ENCODE measurements around the gene SEZ6L. TPM values are rescaled to one million over a fixed set of nuclear protein-coding genes. Genes with fewer than 3 reads are reported as not detected.

SEZ6L gene
- total and polyA plus RNA-seq, 2 experiments from 2014 or later, result 0.43 to 0.44 TPM

DNA sequence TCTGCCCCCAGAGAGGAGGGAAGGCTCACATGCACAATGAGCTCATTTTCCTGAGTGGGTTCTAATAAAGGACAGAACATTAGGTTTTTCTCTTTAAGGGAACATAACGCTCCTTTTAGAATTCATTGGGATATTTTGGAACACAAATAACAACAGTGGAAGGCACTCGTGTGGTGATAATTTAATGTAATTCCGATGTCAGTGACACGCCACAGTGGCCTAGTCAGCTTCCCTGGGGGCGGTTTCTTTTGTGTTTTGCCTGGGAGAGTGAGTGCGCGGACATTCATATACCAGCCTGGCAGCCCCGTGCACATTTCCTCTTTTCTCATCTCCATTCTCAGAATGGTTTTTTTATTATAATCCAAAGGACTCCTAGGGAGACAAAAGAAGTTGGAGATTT is 41.1 kb downstream of the SEZ6L start:
- Histone ChIP-seq H3K4me3 (no peak overlapping the region), H3K36me3 (replicated peaks; ENCODE audit: insufficient read depth, low read depth) (no peaks in the 10 kb centered on the region), H3K27me3 (peaks cover 9% of the 10 kb centered on the region), H3K9me3 (ENCODE audit: low read depth) (no peaks in the 10 kb centered on the region), H3K9me2 (replicated peaks; ENCODE audit: insufficient read depth) (no peaks in the 10 kb centered on the region), H3K4me2 (no peak overlapping the region), H3K4me1 (ENCODE audit: insufficient read depth) (no peaks in the 10 kb centered on the region), H2AFZ (no peak overlapping the region), H3K27ac (no peak overlapping the region), H3K79me2 (no peaks in the 10 kb centered on the region), H4K20me1 (ENCODE audit: insufficient read depth, poor library complexity, severe bottlenecking) (no peaks in the 10 kb centered on the region)
- TF ChIP-seq EZH2phosphoT487 (IDR thresholded peaks at IDR 0.05; ENCODE audit: low read depth, severe bottlenecking, unreplicated experiment) (no peak), EZH2 (IDR thresholded peaks at IDR 0.05; ENCODE audit: borderline replicate concordance) (no peak)
- TF ChIP-seq, protein P1, sequence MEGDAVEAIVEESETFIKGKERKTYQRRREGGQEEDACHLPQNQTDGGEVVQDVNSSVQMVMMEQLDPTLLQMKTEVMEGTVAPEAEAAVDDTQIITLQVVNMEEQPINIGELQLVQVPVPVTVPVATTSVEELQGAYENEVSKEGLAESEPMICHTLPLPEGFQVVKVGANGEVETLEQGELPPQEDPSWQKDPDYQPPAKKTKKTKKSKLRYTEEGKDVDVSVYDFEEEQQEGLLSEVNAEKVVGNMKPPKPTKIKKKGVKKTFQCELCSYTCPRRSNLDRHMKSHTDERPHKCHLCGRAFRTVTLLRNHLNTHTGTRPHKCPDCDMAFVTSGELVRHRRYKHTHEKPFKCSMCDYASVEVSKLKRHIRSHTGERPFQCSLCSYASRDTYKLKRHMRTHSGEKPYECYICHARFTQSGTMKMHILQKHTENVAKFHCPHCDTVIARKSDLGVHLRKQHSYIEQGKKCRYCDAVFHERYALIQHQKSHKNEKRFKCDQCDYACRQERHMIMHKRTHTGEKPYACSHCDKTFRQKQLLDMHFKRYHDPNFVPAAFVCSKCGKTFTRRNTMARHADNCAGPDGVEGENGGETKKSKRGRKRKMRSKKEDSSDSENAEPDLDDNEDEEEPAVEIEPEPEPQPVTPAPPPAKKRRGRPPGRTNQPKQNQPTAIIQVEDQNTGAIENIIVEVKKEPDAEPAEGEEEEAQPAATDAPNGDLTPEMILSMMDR (IDR thresholded peaks at IDR 0.05; ENCODE audit: poor library complexity), result no peak
- WGBS (ENCODE audit: low lambda C conversion rate, missing lambda C conversion rate), result 76% methylated on average over 8 of the region's 8 CpGs
- no peak for DNase-seq (ENCODE audit: low spot score)

DNA sequence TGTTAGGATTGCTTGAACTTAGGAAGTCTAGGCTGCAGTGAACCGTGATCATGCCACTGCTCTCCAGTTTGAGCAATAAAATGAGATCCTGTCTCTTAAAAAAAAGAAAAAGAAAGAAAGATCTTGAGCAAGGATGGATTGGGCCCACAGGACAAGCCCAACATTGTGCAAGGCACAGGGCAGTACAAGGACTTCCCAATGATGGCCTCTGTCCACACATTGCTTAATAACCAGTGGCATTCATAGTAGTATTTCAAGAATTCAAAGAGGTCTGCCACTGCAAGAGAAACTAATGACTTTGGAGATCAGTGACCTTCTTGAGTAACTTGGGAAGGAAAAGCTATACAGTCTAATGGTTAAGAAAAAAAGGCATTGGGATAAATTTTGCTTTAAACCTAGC is 44.6 kb downstream of the SEZ6L start:
- Histone ChIP-seq H3K9me2 (replicated peaks; ENCODE audit: insufficient read depth) (no peaks in the 10 kb centered on the region), H4K20me1 (ENCODE audit: insufficient read depth, poor library complexity, severe bottlenecking) (no peaks in the 10 kb centered on the region), H3K9me3 (ENCODE audit: low read depth) (no peaks in the 10 kb centered on the region), H2AFZ (no peak overlapping the region), H3K4me1 (ENCODE audit: insufficient read depth) (no peaks in the 10 kb centered on the region), H3K27me3 (peaks cover 7% of the 10 kb centered on the region), H3K27ac (no peak overlapping the region), H3K79me2 (no peaks in the 10 kb centered on the region), H3K4me2 (no peak overlapping the region), H3K36me3 (replicated peaks; ENCODE audit: insufficient read depth, low read depth) (no peaks in the 10 kb centered on the region), H3K4me3 (no peak overlapping the region)
- DNase-seq (ENCODE audit: low spot score), result no peak
- WGBS (ENCODE audit: low lambda C conversion rate, missing lambda C conversion rate), result 75% methylated on average over 1 of the region's 1 CpG
- TF ChIP-seq EZH2phosphoT487 (IDR thresholded peaks at IDR 0.05; ENCODE audit: low read depth, severe bottlenecking, unreplicated experiment), result no peak
- TF ChIP-seq EZH2 (IDR thresholded peaks at IDR 0.05; ENCODE audit: borderline replicate concordance), result no peak
- TF ChIP-seq, protein P1 (IDR thresholded peaks at IDR 0.05; ENCODE audit: poor library complexity), result no peak

DNA sequence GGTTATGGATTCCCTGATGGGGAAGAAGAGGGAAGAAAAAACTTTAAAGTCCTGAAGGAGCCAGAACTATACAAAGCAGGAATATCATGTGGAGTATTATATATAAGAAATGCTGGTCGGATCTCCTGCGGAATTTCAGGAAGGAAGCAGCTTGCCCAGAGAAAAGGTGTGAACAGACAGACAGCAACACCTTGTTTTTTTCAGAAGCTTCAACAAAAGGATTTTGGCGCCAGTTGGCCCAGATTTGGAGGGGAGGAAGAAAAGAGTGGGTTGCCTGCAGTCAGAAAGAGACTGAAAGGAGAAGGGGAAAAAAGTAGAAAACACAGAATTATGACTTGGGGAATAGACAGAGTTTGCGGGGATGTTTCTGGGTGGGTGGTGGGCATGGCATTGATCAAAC is 45.2 kb downstream of the SEZ6L start:
- no peaks in the 10 kb centered on the region for H4K20me1 ChIP-seq (ENCODE audit: insufficient read depth, poor library complexity, severe bottlenecking)
- no peaks in the 10 kb centered on the region for H3K36me3 ChIP-seq (replicated peaks; ENCODE audit: insufficient read depth, low read depth)
- no peak overlapping the region for H3K4me2 ChIP-seq
- no peaks in the 10 kb centered on the region for H3K4me1 ChIP-seq (ENCODE audit: insufficient read depth)
- no peak for DNase-seq (ENCODE audit: low spot score)
- H3K79me2 ChIP-seq, result no peaks in the 10 kb centered on the region
- peaks cover 7% of the 10 kb centered on the region for H3K27me3 ChIP-seq
- 86% methylated on average over 4 of the region's 4 CpGs for WGBS (ENCODE audit: low lambda C conversion rate, missing lambda C conversion rate)
- no peak for TF ChIP-seq EZH2phosphoT487 (IDR thresholded peaks at IDR 0.05; ENCODE audit: low read depth, severe bottlenecking, unreplicated experiment)
- TF ChIP-seq EZH2 (IDR thresholded peaks at IDR 0.05; ENCODE audit: borderline replicate concordance), result no peak
- TF ChIP-seq, protein P1 (IDR thresholded peaks at IDR 0.05; ENCODE audit: poor library complexity), result no peak
- H3K27ac ChIP-seq, result no peak overlapping the region
- H2AFZ ChIP-seq, result no peak overlapping the region
- H3K4me3 ChIP-seq, result no peak overlapping the region
- H3K9me2 ChIP-seq (replicated peaks; ENCODE audit: insufficient read depth), result no peaks in the 10 kb centered on the region
- H3K9me3 ChIP-seq (ENCODE audit: low read depth), result no peaks in the 10 kb centered on the region

DNA sequence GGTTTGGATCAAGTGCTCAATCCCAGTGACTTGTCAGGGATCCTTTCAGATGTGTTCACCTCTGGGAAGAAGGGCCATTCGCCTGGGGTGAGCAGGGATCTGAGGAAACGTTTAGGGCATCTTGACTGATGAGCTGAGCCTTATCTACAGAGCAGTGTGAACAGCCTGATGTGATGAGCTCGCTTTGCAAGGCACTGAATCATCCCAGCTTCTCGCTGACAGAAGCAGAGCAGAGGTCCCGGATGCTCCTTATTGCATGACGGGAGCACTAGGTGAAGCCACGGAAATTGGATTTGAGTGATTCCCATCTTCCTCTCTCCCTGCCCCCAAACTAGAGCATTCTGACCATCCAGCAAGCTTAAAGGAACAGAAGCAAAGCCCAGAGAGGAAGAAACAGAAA is 46.5 kb downstream of the SEZ6L start:
- Histone ChIP-seq H3K79me2 (no peaks in the 10 kb centered on the region), H3K27me3 (peaks cover 7% of the 10 kb centered on the region), H3K9me3 (ENCODE audit: low read depth) (no peaks in the 10 kb centered on the region), H3K4me2 (no peak overlapping the region), H2AFZ (no peak overlapping the region), H3K9me2 (replicated peaks; ENCODE audit: insufficient read depth) (no peaks in the 10 kb centered on the region), H4K20me1 (ENCODE audit: insufficient read depth, poor library complexity, severe bottlenecking) (no peaks in the 10 kb centered on the region), H3K4me3 (no peak overlapping the region), H3K27ac (no peak overlapping the region), H3K4me1 (ENCODE audit: insufficient read depth) (no peaks in the 10 kb centered on the region), H3K36me3 (replicated peaks; ENCODE audit: insufficient read depth, low read depth) (no peaks in the 10 kb centered on the region)
- TF ChIP-seq EZH2phosphoT487 (IDR thresholded peaks at IDR 0.05; ENCODE audit: low read depth, severe bottlenecking, unreplicated experiment) (no peak), EZH2 (IDR thresholded peaks at IDR 0.05; ENCODE audit: borderline replicate concordance) (no peak)
- TF ChIP-seq, protein P1 (IDR thresholded peaks at IDR 0.05; ENCODE audit: poor library complexity), result no peak
- DNase-seq (ENCODE audit: low spot score), result no peak
- 45% methylated on average over 7 of the region's 7 CpGs for WGBS (ENCODE audit: low lambda C conversion rate, missing lambda C conversion rate)

Data from hepatocyte (in vitro differentiated cells).